Peyer's patch (tissue), 4 donors: ENCODE results near the gene GPC6. TPM values are rescaled to one million over a fixed set of nuclear protein-coding genes. Genes with fewer than 3 reads are reported as not detected.

ENCODE experiments used
- DNase-seq, 3 donors: peaks; one replicate each; pipeline ENCODE4 v3.0.0-alpha.2; 2017 to 2019
- H3K27ac ChIP-seq, 4 donors: fragments of 200-600 bp; sonication (generic); one replicate each; pipeline ENCODE4 v1.5.1; 2016 to 2019
- H3K27me3 ChIP-seq, 2 donors: fragments of 200-600 bp; sonication (generic); one replicate each; pipeline ENCODE4 v1.5.1; 2019
- H3K36me3 ChIP-seq, 3 donors: fragments of 200-600 bp; sonication (generic); one replicate each; pipeline ENCODE4 v1.5.1; 2016 to 2019
- H3K4me1 ChIP-seq, 4 donors: fragments of 200-600 bp; sonication (generic); one replicate each; pipeline ENCODE4 v1.5.1; 2016 to 2019
- H3K4me3 ChIP-seq, 4 donors: fragments of 200-600 bp; sonication (generic); 1 replicate in 3 of 4; 2 replicates in 1 of 4; pipeline ENCODE4 v1.5.1; 2016 to 2019; ENCODE audit warnings: mild to moderate bottlenecking in 1 of 4
- H3K9me3 ChIP-seq, 4 donors: fragments of 200-600 bp; sonication (generic); one replicate each; pipeline ENCODE4 v1.5.1; 2016 to 2019; ENCODE audit warnings: mild to moderate bottlenecking in 1 of 4
- POLR2A ChIP-seq, 2 donors: fragments of 450-650 bp; IDR thresholded peaks; one replicate each; pipeline ENCODE4 v1.5.1; 2017; ENCODE audit warnings: antibody characterized with exemption in 2 of 2, mild to moderate bottlenecking in 2 of 2, moderate library complexity in 2 of 2
- total RNA-seq, 4 donors: library from RNA; depleted of rRNA; stranded (reverse); fragments of >200 nt; gene quantifications; one replicate each; pipeline ENCODE4 v1.1.0, GENCODE V29; 2016
- TF ChIP-seq, protein P1 (sequence below), 6 experiments: fragments of 450-650 bp in 4 of 6; fragments of 200-600 bp in 2 of 6; sonication (generic) in 1 of 6; IDR thresholded peaks; one replicate each; pipeline ENCODE4 v1.5.1; 2017 to 2019; ENCODE audit warnings: antibody characterized with exemption in 6 of 6, mild to moderate bottlenecking in 3 of 6, moderate library complexity in 1 of 6

GPC6 gene
- total RNA-seq, 4 donors from 2014 or later: 1.6 to 13.2 (median 2.6) TPM

DNA sequence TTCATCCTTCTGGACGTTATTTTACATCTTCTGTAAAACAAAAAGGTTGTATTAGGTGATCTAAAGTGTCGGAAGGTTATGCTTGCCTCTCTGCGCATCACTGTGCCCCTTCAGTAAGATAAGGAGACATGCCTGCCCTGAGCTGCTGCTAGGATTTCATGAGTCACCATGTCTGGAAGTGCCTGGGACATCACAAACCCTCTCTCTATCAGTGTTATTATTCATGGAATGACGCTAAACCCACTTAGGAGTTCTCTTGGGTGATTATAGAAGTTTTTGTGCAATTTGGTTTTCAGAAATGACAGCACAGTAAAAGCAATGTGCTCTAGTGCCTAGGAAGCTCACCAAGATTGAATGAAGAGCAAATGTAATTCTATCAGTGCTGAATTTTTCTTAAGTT lies 635.2 kb downstream of the GPC6 start:
- Histone ChIP-seq H3K4me3 (no peak overlapping the region), H3K27ac (no peak overlapping the region), H3K36me3 (no peaks in the 10 kb centered on the region), H3K4me1 (no peaks in the 10 kb centered on the region), H3K27me3 (no peaks in the 10 kb centered on the region), H3K9me3 (no peaks in the 10 kb centered on the region)
- no peak for DNase-seq
- TF ChIP-seq, protein P1, sequence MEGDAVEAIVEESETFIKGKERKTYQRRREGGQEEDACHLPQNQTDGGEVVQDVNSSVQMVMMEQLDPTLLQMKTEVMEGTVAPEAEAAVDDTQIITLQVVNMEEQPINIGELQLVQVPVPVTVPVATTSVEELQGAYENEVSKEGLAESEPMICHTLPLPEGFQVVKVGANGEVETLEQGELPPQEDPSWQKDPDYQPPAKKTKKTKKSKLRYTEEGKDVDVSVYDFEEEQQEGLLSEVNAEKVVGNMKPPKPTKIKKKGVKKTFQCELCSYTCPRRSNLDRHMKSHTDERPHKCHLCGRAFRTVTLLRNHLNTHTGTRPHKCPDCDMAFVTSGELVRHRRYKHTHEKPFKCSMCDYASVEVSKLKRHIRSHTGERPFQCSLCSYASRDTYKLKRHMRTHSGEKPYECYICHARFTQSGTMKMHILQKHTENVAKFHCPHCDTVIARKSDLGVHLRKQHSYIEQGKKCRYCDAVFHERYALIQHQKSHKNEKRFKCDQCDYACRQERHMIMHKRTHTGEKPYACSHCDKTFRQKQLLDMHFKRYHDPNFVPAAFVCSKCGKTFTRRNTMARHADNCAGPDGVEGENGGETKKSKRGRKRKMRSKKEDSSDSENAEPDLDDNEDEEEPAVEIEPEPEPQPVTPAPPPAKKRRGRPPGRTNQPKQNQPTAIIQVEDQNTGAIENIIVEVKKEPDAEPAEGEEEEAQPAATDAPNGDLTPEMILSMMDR (IDR thresholded peaks at IDR 0.05): no peak
- no peak for TF ChIP-seq POLR2A (IDR thresholded peaks at IDR 0.05)

DNA sequence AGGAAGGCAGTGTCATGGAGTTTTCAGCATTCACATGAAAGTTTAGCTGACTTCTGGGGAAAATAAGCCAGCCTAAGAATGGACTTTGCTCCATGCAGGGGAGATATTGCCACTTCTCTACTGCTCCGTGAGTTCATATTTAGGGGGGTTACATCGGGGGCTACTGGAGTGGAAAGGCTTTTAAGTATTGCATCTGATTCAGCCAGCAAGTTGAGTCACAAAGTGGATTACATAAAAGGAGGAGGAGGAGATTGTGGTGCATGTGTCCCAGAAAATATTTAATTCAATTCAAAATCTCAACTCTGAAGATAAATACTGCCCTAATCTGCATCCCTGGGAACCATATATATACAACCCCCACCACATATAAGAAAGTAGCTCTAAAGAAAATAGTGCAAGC lies 635.7 kb downstream of the GPC6 start:
- no peak overlapping the region for H3K4me3 ChIP-seq
- no peaks in the 10 kb centered on the region for H3K9me3 ChIP-seq

DNA sequence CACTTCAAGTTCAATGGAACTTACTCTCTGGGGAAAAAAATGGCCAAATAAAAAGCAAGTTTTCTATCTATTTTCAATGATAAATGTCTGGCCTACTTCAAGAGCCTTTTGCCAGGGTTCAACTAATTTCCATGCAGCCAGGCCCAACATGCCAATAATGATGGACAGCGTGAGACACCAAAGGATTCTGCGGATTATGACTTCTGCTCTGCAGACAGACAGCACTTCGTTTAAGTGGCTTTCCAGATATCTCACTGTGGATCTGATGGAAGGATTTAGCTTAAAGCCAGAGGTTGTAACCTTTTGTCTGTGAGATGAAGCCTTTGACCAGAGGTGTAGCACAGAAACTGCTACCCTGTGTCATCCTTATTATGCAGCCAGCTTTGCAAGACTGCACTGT lies 638.6 kb downstream of the GPC6 start:
- no peaks in the 10 kb centered on the region for H3K36me3 ChIP-seq
- H3K27ac ChIP-seq: no peak overlapping the region
- no peaks in the 10 kb centered on the region for H3K4me1 ChIP-seq
- H3K9me3 ChIP-seq: no peaks in the 10 kb centered on the region
- TF ChIP-seq, protein P1 (IDR thresholded peaks at IDR 0.05): no peak
- no peak for TF ChIP-seq POLR2A (IDR thresholded peaks at IDR 0.05)
- H3K27me3 ChIP-seq: no peaks in the 10 kb centered on the region
- DNase-seq: no peak
- H3K4me3 ChIP-seq: no peak overlapping the region

More for the DNA sequence above, 635.7 kb downstream of the GPC6 start:
- no peak overlapping the region for H3K27ac ChIP-seq
- H3K27me3 ChIP-seq: no peaks in the 10 kb centered on the region
- no peaks in the 10 kb centered on the region for H3K4me1 ChIP-seq
- no peaks in the 10 kb centered on the region for H3K36me3 ChIP-seq
- no peak for TF ChIP-seq POLR2A (IDR thresholded peaks at IDR 0.05)
- TF ChIP-seq, protein P1 (IDR thresholded peaks at IDR 0.05): no peak
- DNase-seq: no peak

DNA sequence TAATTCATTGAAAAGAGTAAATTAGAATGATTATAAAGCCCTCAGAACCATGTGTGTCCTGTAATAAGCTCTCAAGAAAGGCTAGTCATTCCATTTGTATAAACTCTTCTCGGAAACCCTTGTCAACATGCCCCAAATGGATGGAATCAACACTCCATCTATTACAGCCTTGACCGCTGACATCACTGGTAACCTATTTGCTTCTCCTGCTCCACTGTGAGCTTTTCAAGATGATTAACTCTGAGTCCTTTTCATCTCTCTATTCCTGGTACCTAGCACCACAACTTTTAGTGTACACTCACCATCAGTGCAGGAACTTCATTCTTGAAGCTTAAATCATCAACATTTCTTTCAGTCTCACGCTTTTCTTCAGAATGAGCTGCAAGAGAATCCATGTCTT lies 640.9 kb downstream of the GPC6 start:
- H3K4me3 ChIP-seq: no peak overlapping the region
- DNase-seq: no peak
- no peaks in the 10 kb centered on the region for H3K27me3 ChIP-seq
- no peaks in the 10 kb centered on the region for H3K9me3 ChIP-seq
- H3K4me1 ChIP-seq: no peaks in the 10 kb centered on the region
- no peaks in the 10 kb centered on the region for H3K36me3 ChIP-seq
- TF ChIP-seq, protein P1 (IDR thresholded peaks at IDR 0.05): no peak
- TF ChIP-seq POLR2A (IDR thresholded peaks at IDR 0.05): no peak
- no peak overlapping the region for H3K27ac ChIP-seq

DNA sequence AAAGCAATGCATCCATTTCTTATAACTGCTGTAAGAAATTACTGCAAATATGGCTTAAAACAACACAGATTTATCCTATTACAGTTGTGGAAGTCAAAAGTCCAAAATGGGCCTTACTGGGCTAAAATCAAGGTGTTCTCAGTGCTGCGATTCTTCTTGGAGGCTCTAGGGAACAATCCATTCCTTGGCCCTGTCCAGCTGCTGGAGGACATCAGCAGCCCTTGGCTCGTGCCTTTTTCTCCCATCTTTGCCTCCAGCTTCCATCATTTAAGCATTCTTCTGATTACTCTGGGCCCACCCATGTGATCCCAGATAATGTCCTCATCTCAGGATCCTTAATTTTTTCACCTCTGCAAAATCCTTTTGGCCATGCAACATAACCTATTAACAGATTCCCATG lies 645.8 kb downstream of the GPC6 start:
- H3K36me3 ChIP-seq: no peaks in the 10 kb centered on the region
- no peak overlapping the region for H3K4me3 ChIP-seq
- no peaks in the 10 kb centered on the region for H3K27me3 ChIP-seq
- no peaks in the 10 kb centered on the region for H3K4me1 ChIP-seq
- DNase-seq: no peak
- TF ChIP-seq POLR2A (IDR thresholded peaks at IDR 0.05): no peak
- TF ChIP-seq, protein P1 (IDR thresholded peaks at IDR 0.05): no peak
- H3K9me3 ChIP-seq: no peaks in the 10 kb centered on the region
- peak overlapping the region in 1 of 4 donors; percentile 1 for H3K27ac ChIP-seq

DNA sequence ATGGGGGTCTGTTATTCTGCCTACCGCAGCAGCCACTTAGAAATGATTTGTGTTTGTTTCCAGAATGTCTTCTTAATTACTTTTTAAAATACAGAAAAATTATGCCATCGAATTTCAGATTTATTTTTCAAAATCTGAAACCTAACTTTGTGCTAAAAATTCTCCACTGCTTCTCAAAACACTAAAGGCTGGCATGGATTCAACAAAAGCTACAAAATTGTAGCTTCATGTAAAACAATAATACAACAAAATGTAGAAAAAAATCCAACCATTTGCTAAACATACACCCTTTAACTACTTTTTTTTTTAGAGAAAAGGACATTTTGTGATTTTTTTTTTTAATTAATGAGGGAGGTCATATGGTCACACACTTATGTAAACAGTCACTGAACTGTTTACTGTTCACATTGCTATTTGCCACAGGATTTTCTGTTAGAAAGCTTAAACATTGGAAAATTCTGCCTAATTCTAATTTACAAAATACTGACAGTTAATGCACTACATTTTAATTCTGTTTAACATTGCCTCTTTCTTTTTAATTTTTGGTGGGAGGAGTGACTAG lies 646.3 kb downstream of the GPC6 start:
- Histone ChIP-seq H3K9me3 (no peaks in the 10 kb centered on the region), H3K36me3 (no peaks in the 10 kb centered on the region), H3K4me1 (no peaks in the 10 kb centered on the region), H3K27ac (peak overlapping the region in 1 of 4 donors; percentile 1), H3K4me3 (no peak overlapping the region), H3K27me3 (no peaks in the 10 kb centered on the region)
- no peak for DNase-seq
- TF ChIP-seq, protein P1 (IDR thresholded peaks at IDR 0.05): no peak
- no peak for TF ChIP-seq POLR2A (IDR thresholded peaks at IDR 0.05)
